IMR-90 (cell line): ENCODE results near the gene PRDM15. TPM values are rescaled to one million over a fixed set of nuclear protein-coding genes. Genes with fewer than 3 reads are reported as not detected.

Source experiments
- ATAC-seq: fragments of 200-7000 bp; cut with Tn5 transposase; 2 replicates; pipeline ENCODE4 v1.9.1; 2020; ENCODE audit warnings: low read depth, mild to moderate bottlenecking, moderate library complexity
- BruUV-seq: library from RNA; stranded (reverse); fragments of 400-500 nt; replicated peaks from 2 replicates; lab custom pipeline; 2021; lab: Mats Ljungman, UMichigan
- CTCF ChIA-PET: fragments of 300-600 bp; formaldehyde crosslinking; extraction: SDS; loops from one replicate; lab custom pipeline; 2021; ENCODE audit warnings: antibody characterized with exemption; lab: Yijun Ruan, JAX
- POLR2A ChIA-PET: fragments of 300-600 bp; sonication (Branson Sonifier 250); formaldehyde crosslinking; loops from one replicate; lab custom pipeline; 2022; ENCODE audit warnings: antibody characterized with exemption; ENCODE audit not compliant: unreplicated experiment; lab: Charles Lee
- DNase-seq: peaks from one replicate; pipeline ENCODE4 v3.0.0; 2013
- H2AFZ ChIP-seq: replicated peaks from 2 replicates; pipeline ENCODE3; 2013; ENCODE audit warnings: low read length, mild to moderate bottlenecking; ENCODE audit not compliant: poor library complexity
- H2AK5ac ChIP-seq: 2 replicates; pipeline ENCODE4 v1.6.1; 2013; ENCODE audit warnings: low read depth, low read length, inconsistent platforms
- H2AK9ac ChIP-seq: replicated peaks from 2 replicates; pipeline ENCODE3; 2013; ENCODE audit warnings: mild to moderate bottlenecking, low read depth, low read length, moderate library complexity; ENCODE audit not compliant: poor library complexity
- H2BK120ac ChIP-seq: 2 replicates; pipeline ENCODE4 v1.6.1; 2013; ENCODE audit warnings: low read depth, low read length, inconsistent platforms
- H2BK15ac ChIP-seq: 3 replicates; pipeline ENCODE4 v1.6.1; 2013; ENCODE audit warnings: low read depth, low read length, inconsistent platforms
- H2BK20ac ChIP-seq: 2 replicates; pipeline ENCODE4 v1.6.1; 2013; ENCODE audit warnings: low read depth, mild to moderate bottlenecking, inconsistent platforms, low read length, moderate library complexity
- H2BK5ac ChIP-seq: 2 replicates; pipeline ENCODE4 v1.6.1; 2013; ENCODE audit warnings: mild to moderate bottlenecking, low read depth, low read length, inconsistent platforms; ENCODE audit not compliant: poor library complexity, severe bottlenecking
- H3K14ac ChIP-seq: replicated peaks from 2 replicates; pipeline ENCODE4 v1.6.1; 2013; ENCODE audit warnings: low read depth, low read length, inconsistent platforms
- H3K18ac ChIP-seq: 2 replicates; pipeline ENCODE4 v1.6.1; 2013; ENCODE audit warnings: low read depth, low read length, control low read depth
- H3K23ac ChIP-seq: 2 replicates; pipeline ENCODE4 v1.6.1; 2013; ENCODE audit warnings: low read depth, low read length, inconsistent platforms
- H3K27ac ChIP-seq: 2 replicates; pipeline ENCODE4 v1.5.1; 2013; ENCODE audit warnings: mild to moderate bottlenecking, control low read depth, low read length; ENCODE audit not compliant: insufficient read depth
- H3K27me3 ChIP-seq: 2 replicates; pipeline ENCODE4 v1.6.1; 2013; ENCODE audit warnings: low read length; ENCODE audit not compliant: control insufficient read depth, insufficient read depth
- H3K36me3 ChIP-seq: 2 replicates; pipeline ENCODE4 v1.6.1; 2013; ENCODE audit warnings: low read length, mixed read lengths; ENCODE audit not compliant: control insufficient read depth, insufficient read depth
- H3K4ac ChIP-seq: 2 replicates; pipeline ENCODE4 v1.6.1; 2013; ENCODE audit warnings: low read depth, low read length, inconsistent platforms
- H3K4me1 ChIP-seq: 2 replicates; pipeline ENCODE4 v1.6.1; 2013; ENCODE audit warnings: low read length, mixed read lengths; ENCODE audit not compliant: control insufficient read depth, insufficient read depth
- H3K4me2 ChIP-seq: 2 replicates; pipeline ENCODE4 v1.6.1; 2013; ENCODE audit warnings: low read depth, mild to moderate bottlenecking, control low read depth, low read length, moderate library complexity
- H3K4me3 ChIP-seq: 2 replicates; pipeline ENCODE4 v1.5.1; 2013; ENCODE audit warnings: low read depth, mild to moderate bottlenecking, control low read depth, low read length, moderate library complexity; ENCODE audit not compliant: insufficient read depth
- H3K56ac ChIP-seq: 2 replicates; pipeline ENCODE4 v1.6.1; 2013; ENCODE audit warnings: low read length, inconsistent platforms; ENCODE audit not compliant: insufficient read depth; ENCODE audit errors: extremely low read depth
- H3K79me1 ChIP-seq, 2 experiments: 2 replicates each; pipeline ENCODE4 v1.6.1; 2013; ENCODE audit warnings: low read length in 2 of 2, inconsistent platforms in 1 of 2, low read depth in 1 of 2
- H3K9ac ChIP-seq: 2 replicates; pipeline ENCODE4 v1.6.1; 2013; ENCODE audit warnings: low read depth, low read length, control low read depth
- H3K9me1 ChIP-seq: 2 replicates; pipeline ENCODE4 v1.6.1; 2013; ENCODE audit warnings: low read length, inconsistent platforms; ENCODE audit not compliant: insufficient read depth
- H3K9me3 ChIP-seq: 2 replicates; pipeline ENCODE4 v1.6.1; 2013; ENCODE audit warnings: low read length; ENCODE audit not compliant: control insufficient read depth, insufficient read depth
- H4K20me1 ChIP-seq: 2 replicates; pipeline ENCODE4 v1.6.1; 2013; ENCODE audit warnings: low read length, inconsistent platforms; ENCODE audit not compliant: insufficient read depth
- H4K5ac ChIP-seq: 2 replicates; pipeline ENCODE4 v1.6.1; 2013; ENCODE audit warnings: mild to moderate bottlenecking, low read depth, low read length, control low read depth
- H4K8ac ChIP-seq, 2 experiments: 2 replicates each; pipeline ENCODE4 v1.6.1; 2013; ENCODE audit warnings: low read depth in 2 of 2, low read length in 2 of 2, control low read depth in 1 of 2, inconsistent platforms in 1 of 2
- H4K91ac ChIP-seq: 2 replicates; pipeline ENCODE4 v1.6.1; 2013; ENCODE audit warnings: low read depth, low read length, inconsistent platforms; ENCODE audit not compliant: insufficient read depth
- BHLHE40 ChIP-seq: fragments of 150-350 bp; IDR thresholded peaks from 2 replicates; pipeline ENCODE4 v1.6.1; 2016; ENCODE audit warnings: mild to moderate bottlenecking, low read depth, low read length
- CEBPB ChIP-seq: IDR thresholded peaks from 2 replicates; pipeline ENCODE4 v1.6.1; 2012; ENCODE audit warnings: low read depth, low read length, improper control_type of control experiment
- CHD1 ChIP-seq: IDR thresholded peaks from 2 replicates; pipeline ENCODE4 v1.6.1; 2012; ENCODE audit warnings: low read depth, low read length, improper control_type of control experiment
- CTCF ChIP-seq: conservative IDR thresholded peaks from 2 replicates; pipeline ENCODE4 v1.5.1; 2012; ENCODE audit warnings: mild to moderate bottlenecking, low read depth, low read length, improper control_type of control experiment
- FOS ChIP-seq: fragments of 150-350 bp; IDR thresholded peaks from 2 replicates; pipeline ENCODE4 v1.6.1; 2016; ENCODE audit warnings: low read depth, low read length
- MAFK ChIP-seq: IDR thresholded peaks from 2 replicates; pipeline ENCODE4 v1.6.1; 2012; ENCODE audit warnings: low read depth, low read length, improper control_type of control experiment
- MAZ ChIP-seq: IDR thresholded peaks from 2 replicates; pipeline ENCODE4 v1.6.1; 2012; ENCODE audit warnings: low read depth, mild to moderate bottlenecking, low read length, improper control_type of control experiment, moderate library complexity, borderline replicate concordance
- MXI1 ChIP-seq: IDR thresholded peaks from 2 replicates; pipeline ENCODE4 v1.6.1; 2012; ENCODE audit warnings: low read depth, mild to moderate bottlenecking, low read length, moderate library complexity, borderline replicate concordance
- NFE2L2 ChIP-seq: fragments of 150-350 bp; IDR thresholded peaks from 2 replicates; pipeline ENCODE4 v1.6.1; 2016; ENCODE audit warnings: low read depth, mild to moderate bottlenecking, low read length
- POLR2A ChIP-seq: IDR thresholded peaks from 2 replicates; pipeline ENCODE4 v1.6.1; 2012; ENCODE audit warnings: mild to moderate bottlenecking, low read depth, low read length
- RAD21 ChIP-seq: IDR thresholded peaks from 2 replicates; pipeline ENCODE4 v1.6.1; 2012; ENCODE audit warnings: low read length, improper control_type of control experiment
- RCOR1 ChIP-seq: IDR thresholded peaks from 2 replicates; pipeline ENCODE4 v1.6.1; 2012; ENCODE audit warnings: mild to moderate bottlenecking, low read length, improper control_type of control experiment; ENCODE audit not compliant: insufficient replicate concordance
- RFX5 ChIP-seq: IDR thresholded peaks from 2 replicates; pipeline ENCODE4 v1.8.0; 2012; ENCODE audit warnings: low read depth, mild to moderate bottlenecking, low read length, moderate library complexity
- SMC3 ChIP-seq: fragments of 150-350 bp; IDR thresholded peaks from 2 replicates; pipeline ENCODE4 v1.6.1; 2016; ENCODE audit warnings: low read depth, mild to moderate bottlenecking, antibody characterized with exemption, low read length, moderate library complexity
- whole genome bisulfite sequencing, 2 experiments: methylation state at CpG; one replicate each; pipeline versions ENCODE4 v1.1.5 to v1.1.7; 2013; ENCODE audit warnings: missing lambda C conversion rate in 2 of 2; ENCODE audit not compliant: insufficient read length in 1 of 2; ENCODE audit errors: extremely low coverage in 2 of 2; 5-methylcytosine and 5-hydroxymethylcytosine counted together
- dilution Hi-C: fragments of 300-500 bp; cut with HindIII; formaldehyde crosslinking; loops from one replicate; pipeline ENCODE4 v1.14.3; 2018; ENCODE audit warnings: low sequenced_read_pairs; ENCODE audit not compliant: unreplicated experiment
- in situ Hi-C: fragments of 300-500 bp; cut with MboI; formaldehyde crosslinking; loops from 3 replicates; pipeline ENCODE4 v1.14.3; 2019; ENCODE audit warnings: low sequenced_read_pairs, inconsistent platforms, mixed read lengths
- intact Hi-C: fragments of 100-400 bp; cut with micrococcal nuclease; formaldehyde crosslinking; loops from 2 replicates; pipeline ENCODE4 v1.10.0; 2022
- polyA plus RNA-seq, 3 experiments: library from polyadenylated mRNA; depleted of rRNA; stranded (reverse); fragments of >200 nt; gene quantifications; 2 replicates each; pipeline ENCODE4 v1.2.3, GENCODE V29; 2012; ENCODE audit warnings: low replicate concordance in 1 of 3
- total RNA-seq: library from RNA; depleted of rRNA; stranded (reverse); fragments of >200 nt; gene quantifications from 2 replicates; pipeline ENCODE4 v1.2.3, GENCODE V29; 2012
- TF ChIP-seq, protein P1 (sequence below): fragments of 150-350 bp; IDR thresholded peaks from 2 replicates; pipeline ENCODE4 v1.6.1; 2017; ENCODE audit warnings: mild to moderate bottlenecking, antibody characterized with exemption, low read length, low read depth
- TF ChIP-seq, protein P2 (sequence below): fragments of 150-350 bp; IDR thresholded peaks from 2 replicates; pipeline ENCODE4 v1.6.1; 2016; ENCODE audit warnings: low read depth, mild to moderate bottlenecking, low read length, moderate library complexity, borderline replicate concordance

Gene PRDM15
- total and polyA plus RNA-seq, 2 of the 4 experiments (the other 2 are of a cell fraction) = 7.3 to 8.8 TPM

DNA sequence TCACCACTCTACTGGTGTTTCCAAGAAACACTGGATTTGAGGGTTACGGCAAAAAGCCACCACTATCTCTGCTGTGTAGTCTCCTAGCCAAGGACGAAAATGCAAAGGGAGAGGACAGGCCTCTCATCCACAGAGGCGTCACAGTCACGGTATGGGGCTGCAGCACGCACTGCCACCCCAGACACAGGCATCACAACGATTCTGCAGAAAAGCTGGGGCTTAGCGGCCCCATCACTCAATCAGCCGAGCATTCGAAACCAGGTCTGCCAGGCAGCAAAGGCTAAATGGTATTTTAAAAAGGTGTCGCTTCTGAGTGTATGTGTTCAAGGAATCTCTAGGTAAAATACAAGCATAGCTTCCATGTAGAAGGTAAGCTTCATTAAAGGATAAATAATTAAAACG is 113.7 kb downstream of the PRDM15 start:
- Histone ChIP-seq H2BK5ac (no peak overlapping the region), H3K27me3 (peaks cover 95% of the 10 kb centered on the region), H4K5ac (no peak overlapping the region), H3K27ac (no peak overlapping the region), H3K9me1 (no peaks in the 10 kb centered on the region; the same call in 1 of the 2 replicates), H3K56ac (no peak overlapping the region), H2AK9ac (no peak overlapping the region), H2BK15ac (no peak overlapping the region), H3K79me1 (no peaks in the 10 kb centered on the region), H3K14ac (no peak overlapping the region), H3K18ac (no peak overlapping the region), H3K23ac (no peak overlapping the region), H2AFZ (no peak overlapping the region), H3K4ac (no peak overlapping the region), H3K9me3 (peaks cover 5% of the 10 kb centered on the region; the same call in 1 of the 2 replicates), H3K4me1 (peaks cover 4% of the 10 kb centered on the region), H4K20me1 (no peaks in the 10 kb centered on the region), H2AK5ac (no peak overlapping the region), H3K4me3 (no peak overlapping the region), H2BK20ac (no peak overlapping the region), H4K8ac (no peak overlapping the region), H3K9ac (no peak overlapping the region), H3K4me2 (no peak overlapping the region), H2BK120ac (no peak overlapping the region), H3K36me3 (no peaks in the 10 kb centered on the region), H4K91ac (no peak overlapping the region)
- DNase-seq = no peak
- WGBS, 2 experiments = 63% methylated on average over 2 of the region's 11 CpGs; no CpG with 5 or more reads in 1 of the 2 experiments
- POLR2A ChIA-PET = no interaction called here
- dilution Hi-C loops (no loop called here), in situ Hi-C loops (loop anchor here (5.0 kb wide), 1 partner anchor 148 kb away; no protein-coding TSS in a partner anchor), intact Hi-C loops (no loop called here)
- CTCF ChIA-PET = no interaction called here
- BruUV-seq = no TSS peak
- TF ChIP-seq RFX5 = no peak
- TF ChIP-seq CTCF = no peak
- TF ChIP-seq BHLHE40 = no peak
- TF ChIP-seq POLR2A = no peak
- TF ChIP-seq SMC3 = no peak
- TF ChIP-seq MAFK = no peak
- TF ChIP-seq RAD21 = no peak
- TF ChIP-seq, protein P1, sequence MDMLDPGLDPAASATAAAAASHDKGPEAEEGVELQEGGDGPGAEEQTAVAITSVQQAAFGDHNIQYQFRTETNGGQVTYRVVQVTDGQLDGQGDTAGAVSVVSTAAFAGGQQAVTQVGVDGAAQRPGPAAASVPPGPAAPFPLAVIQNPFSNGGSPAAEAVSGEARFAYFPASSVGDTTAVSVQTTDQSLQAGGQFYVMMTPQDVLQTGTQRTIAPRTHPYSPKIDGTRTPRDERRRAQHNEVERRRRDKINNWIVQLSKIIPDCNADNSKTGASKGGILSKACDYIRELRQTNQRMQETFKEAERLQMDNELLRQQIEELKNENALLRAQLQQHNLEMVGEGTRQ = no peak
- TF ChIP-seq CHD1 = no peak
- no peak for TF ChIP-seq FOS
- no peak for TF ChIP-seq NFE2L2
- no peak for TF ChIP-seq RCOR1
- TF ChIP-seq, protein P2, sequence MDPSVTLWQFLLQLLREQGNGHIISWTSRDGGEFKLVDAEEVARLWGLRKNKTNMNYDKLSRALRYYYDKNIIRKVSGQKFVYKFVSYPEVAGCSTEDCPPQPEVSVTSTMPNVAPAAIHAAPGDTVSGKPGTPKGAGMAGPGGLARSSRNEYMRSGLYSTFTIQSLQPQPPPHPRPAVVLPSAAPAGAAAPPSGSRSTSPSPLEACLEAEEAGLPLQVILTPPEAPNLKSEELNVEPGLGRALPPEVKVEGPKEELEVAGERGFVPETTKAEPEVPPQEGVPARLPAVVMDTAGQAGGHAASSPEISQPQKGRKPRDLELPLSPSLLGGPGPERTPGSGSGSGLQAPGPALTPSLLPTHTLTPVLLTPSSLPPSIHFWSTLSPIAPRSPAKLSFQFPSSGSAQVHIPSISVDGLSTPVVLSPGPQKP = no peak
- no peak for TF ChIP-seq MAZ
- no peak for TF ChIP-seq MXI1
- TF ChIP-seq CEBPB = no peak
- ATAC-seq = no peak
